Sigmoid colon (tissue), 7 donors: ENCODE measurements around the gene SYNE3. TPM values are rescaled to one million over a fixed set of nuclear protein-coding genes. Genes with fewer than 3 reads are reported as not detected.

ENCODE experiments used
- DNase-seq: peaks from one replicate; pipeline ENCODE4 v3.0.0-alpha.2; 2019
- H3K27ac ChIP-seq, 4 donors: fragments of 200-600 bp; sonication (generic); one replicate each; pipeline ENCODE4 v1.5.1; 2016 to 2019; ENCODE audit warnings: mild to moderate bottlenecking in 1 of 4
- H3K27me3 ChIP-seq, 3 donors: fragments of 200-600 bp; sonication (generic); one replicate each; pipeline ENCODE4 v1.5.1; 2019; ENCODE audit warnings: mild to moderate bottlenecking in 1 of 3
- H3K36me3 ChIP-seq, 4 donors: fragments of 200-600 bp; sonication (generic); one replicate each; pipeline ENCODE4 v1.5.1; 2016 to 2019
- H3K4me1 ChIP-seq, 4 donors: fragments of 200-600 bp; sonication (generic); one replicate each; pipeline ENCODE4 v1.5.1; 2017 to 2019
- H3K4me3 ChIP-seq, 4 donors: fragments of 200-600 bp; sonication (generic); one replicate each; pipeline ENCODE4 v1.5.1; 2017 to 2019; ENCODE audit warnings: mild to moderate bottlenecking in 2 of 4, moderate library complexity in 1 of 4
- H3K9me3 ChIP-seq, 4 donors: fragments of 200-600 bp in 3 of 4; sonication (generic) in 3 of 4; one replicate each; pipeline versions ENCODE4 v1.5.1 to v1.6.1; 2013 to 2019
- EP300 ChIP-seq, 4 donors: sonication (generic); formaldehyde crosslinking; IDR thresholded peaks; one replicate each; pipeline ENCODE4 v1.6.1; 2017; ENCODE audit warnings: antibody characterized with exemption in 4 of 4
- POLR2A ChIP-seq, 2 donors: fragments of 450-650 bp; IDR thresholded peaks; one replicate each; pipeline ENCODE4 v1.6.1; 2016; ENCODE audit warnings: antibody characterized with exemption in 2 of 2, mild to moderate bottlenecking in 2 of 2, moderate library complexity in 2 of 2
- POLR2AphosphoS5 ChIP-seq, 4 donors: sonication (generic); formaldehyde crosslinking; IDR thresholded peaks; one replicate each; pipeline ENCODE4 v1.6.1; 2017; ENCODE audit warnings: antibody characterized with exemption in 4 of 4
- WGBS, 2 donors: extraction: QIAGEN DNeasy Blood & Tissue Kit; methylation state at CpG; one replicate each; pipeline ENCODE4 v1.1.7; 2013; 5-methylcytosine and 5-hydroxymethylcytosine counted together
- intact Hi-C: fragments of 100-400 bp; cut with DNase I; formaldehyde crosslinking; loops from one replicate; pipeline ENCODE4 v1.15.1; 2023
- polyA plus RNA-seq, 3 donors: library from polyadenylated mRNA; stranded (reverse); fragments of 200-250 nt; gene quantifications; one replicate each; pipeline ENCODE4 v1.2.3, GENCODE V29; 2013
- total RNA-seq, 4 donors: library from RNA; depleted of rRNA; stranded (reverse); fragments of >200 nt; gene quantifications; one replicate each; pipeline ENCODE4 v1.1.0, GENCODE V29; 2016
- TF ChIP-seq, protein P1 (sequence below), 4 experiments: fragments of 450-650 bp in 3 of 4; fragments of 200-600 bp in 1 of 4; IDR thresholded peaks; one replicate each; pipeline ENCODE4 v1.5.1; 2016 to 2019; ENCODE audit warnings: antibody characterized with exemption in 4 of 4, mild to moderate bottlenecking in 3 of 4, moderate library complexity in 2 of 4
- donor health status: healthy with polysubstance abuse.
- donor health status: Bipolar disorder and iron deficiency.
- donor health status: healthy.

Gene SYNE3
- total and polyA plus RNA-seq, 7 donors: 0.69 to 11.8 (median 6.3) TPM

GRCh38 chr14:95504135-95505029 lies 12.1 kb downstream of the SYNE3 start:
- peak; percentile 74 for DNase-seq
- Histone ChIP-seq H3K9me3 (no peaks in the 10 kb centered on the region), H3K27ac (peak overlapping the region in 1 of 4 donors; percentile 11), H3K27me3 (no peaks in the 10 kb centered on the region), H3K4me3 (no peak overlapping the region), H3K4me1 (peaks cover 0 to 37% (median 22%) of the 10 kb centered on the region in 4 donors), H3K36me3 (no peaks in the 10 kb centered on the region)
- TF ChIP-seq EP300 (IDR thresholded peaks at IDR 0.05) (no peak), POLR2A (IDR thresholded peaks at IDR 0.05) (no peak), POLR2AphosphoS5 (IDR thresholded peaks at IDR 0.05) (no peak)
- TF ChIP-seq, protein P1, sequence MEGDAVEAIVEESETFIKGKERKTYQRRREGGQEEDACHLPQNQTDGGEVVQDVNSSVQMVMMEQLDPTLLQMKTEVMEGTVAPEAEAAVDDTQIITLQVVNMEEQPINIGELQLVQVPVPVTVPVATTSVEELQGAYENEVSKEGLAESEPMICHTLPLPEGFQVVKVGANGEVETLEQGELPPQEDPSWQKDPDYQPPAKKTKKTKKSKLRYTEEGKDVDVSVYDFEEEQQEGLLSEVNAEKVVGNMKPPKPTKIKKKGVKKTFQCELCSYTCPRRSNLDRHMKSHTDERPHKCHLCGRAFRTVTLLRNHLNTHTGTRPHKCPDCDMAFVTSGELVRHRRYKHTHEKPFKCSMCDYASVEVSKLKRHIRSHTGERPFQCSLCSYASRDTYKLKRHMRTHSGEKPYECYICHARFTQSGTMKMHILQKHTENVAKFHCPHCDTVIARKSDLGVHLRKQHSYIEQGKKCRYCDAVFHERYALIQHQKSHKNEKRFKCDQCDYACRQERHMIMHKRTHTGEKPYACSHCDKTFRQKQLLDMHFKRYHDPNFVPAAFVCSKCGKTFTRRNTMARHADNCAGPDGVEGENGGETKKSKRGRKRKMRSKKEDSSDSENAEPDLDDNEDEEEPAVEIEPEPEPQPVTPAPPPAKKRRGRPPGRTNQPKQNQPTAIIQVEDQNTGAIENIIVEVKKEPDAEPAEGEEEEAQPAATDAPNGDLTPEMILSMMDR (IDR thresholded peaks at IDR 0.05): no peak
- intact Hi-C loops: no loop called here
- 80 to 82% methylated on average over 6 of the region's 6 CpGs for WGBS, 2 donors

DNA sequence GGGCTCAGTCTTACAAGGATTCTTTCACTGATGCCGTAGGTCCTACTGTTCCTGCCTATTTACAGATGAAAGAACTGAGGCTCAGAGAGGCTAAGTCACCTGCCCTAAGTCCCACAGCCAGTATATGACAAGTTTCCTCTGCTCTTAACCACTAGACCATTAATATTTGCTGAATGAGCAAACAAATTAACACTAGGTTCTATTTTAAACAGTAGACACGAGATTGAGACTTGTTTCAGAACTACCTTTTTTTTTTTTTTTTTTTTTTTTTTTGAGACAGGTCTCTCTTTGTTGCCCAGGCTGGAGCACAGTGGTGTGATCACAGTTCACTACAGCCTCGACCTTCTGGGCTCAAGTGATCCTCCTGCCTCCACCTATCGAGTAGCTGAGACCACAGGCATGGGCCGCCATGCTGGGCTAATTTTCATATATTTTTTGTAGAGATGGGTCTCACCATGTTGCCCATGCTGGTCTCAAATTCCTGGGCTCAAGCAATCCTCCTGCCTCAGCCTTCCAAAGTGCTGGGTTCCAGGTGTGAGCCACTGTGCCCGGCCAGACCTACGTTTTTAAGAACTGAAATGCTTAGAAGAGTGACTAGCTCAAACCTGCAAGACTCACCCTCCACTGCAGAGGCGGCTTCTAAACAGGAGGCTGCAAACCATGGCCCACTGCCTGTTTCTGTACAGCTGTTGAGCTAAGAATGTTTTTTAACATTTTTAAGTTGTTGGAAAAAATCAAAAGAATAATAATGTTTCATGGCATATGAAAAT lies 12.9 kb downstream of the SYNE3 start:
- intact Hi-C loops: no loop called here
- 83 to 85% methylated on average over 8 of the region's 8 CpGs for WGBS, 2 donors
- no peak for DNase-seq
- Histone ChIP-seq H3K27ac (peak overlapping the region in 1 of 4 donors; percentile 11), H3K27me3 (no peaks in the 10 kb centered on the region), H3K36me3 (no peaks in the 10 kb centered on the region), H3K9me3 (no peaks in the 10 kb centered on the region), H3K4me3 (no peak overlapping the region), H3K4me1 (peaks cover 0 to 37% (median 30%) of the 10 kb centered on the region in 4 donors)
- TF ChIP-seq POLR2AphosphoS5 (IDR thresholded peaks at IDR 0.05) (no peak), EP300 (IDR thresholded peaks at IDR 0.05) (no peak), POLR2A (IDR thresholded peaks at IDR 0.05) (no peak)
- TF ChIP-seq, protein P1 (IDR thresholded peaks at IDR 0.05): no peak

- H3K36me3 ChIP-seq: no peaks in the 10 kb centered on the region
- H3K4me3 ChIP-seq: no peak overlapping the region
- H3K9me3 ChIP-seq: no peaks in the 10 kb centered on the region
- TF ChIP-seq POLR2AphosphoS5 (IDR thresholded peaks at IDR 0.05) (no peak), POLR2A (IDR thresholded peaks at IDR 0.05) (no peak), EP300 (IDR thresholded peaks at IDR 0.05) (no peak)
- TF ChIP-seq, protein P1 (IDR thresholded peaks at IDR 0.05): no peak
- no peaks in the 10 kb centered on the region for H3K27me3 ChIP-seq
- DNase-seq: no peak
- WGBS, 2 donors: 88 to 94% methylated on average over 14 of the region's 14 CpGs
- H3K4me1 ChIP-seq: peaks cover 0 to 39% (median 30%) of the 10 kb centered on the region in 4 donors
- no peak overlapping the region for H3K27ac ChIP-seq
- intact Hi-C loops: no loop called here
These were observed 14.0 kb downstream of the SYNE3 start for GRCh38 chr14:95502381-95502950.

GRCh38 chr14:95500772-95501401 lies 15.6 kb downstream of the SYNE3 start:
- Histone ChIP-seq H3K27ac (peak overlapping the region; percentile 18 to 40 (median 31)), H3K9me3 (no peaks in the 10 kb centered on the region), H3K4me1 (peaks cover 0 to 46% (median 40%) of the 10 kb centered on the region in 4 donors), H3K27me3 (no peaks in the 10 kb centered on the region), H3K4me3 (no peak overlapping the region), H3K36me3 (no peaks in the 10 kb centered on the region)
- TF ChIP-seq, protein P1 (IDR thresholded peaks at IDR 0.05): no peak
- TF ChIP-seq EP300 (IDR thresholded peaks at IDR 0.05) (no peak), POLR2A (IDR thresholded peaks at IDR 0.05) (no peak), POLR2AphosphoS5 (IDR thresholded peaks at IDR 0.05) (peak in 1 of 4 donors; percentile 34)
- DNase-seq: no peak
- intact Hi-C loops: no loop called here
- WGBS, 2 donors: 81 to 88% methylated on average over 14 of the region's 14 CpGs
